22Rv1 (cell line): ENCODE results near the gene RAB22A.

Experiments used
- CTCF ChIP-seq: fragments of 450-650 bp; IDR thresholded peaks from 2 replicates; pipeline ENCODE4 v1.5.1; 2017; ENCODE audit warnings: mild to moderate bottlenecking
- ZFX ChIP-seq: fragments of 450-650 bp; IDR thresholded peaks from 2 replicates; pipeline ENCODE4 v1.6.1; 2017; ENCODE audit warnings: antibody characterized with exemption, borderline replicate concordance

GRCh38 chr20:58416057-58416456 lies 106.5 kb downstream of the RAB22A start:
- TF ChIP-seq CTCF (no peak), ZFX (no peak)
